HepG2 (cell line): Measurements from ENCODE around the gene ZDHHC11.
"Not testable (repeated sequence)": the region's sequence is repeated elsewhere in the genome, so short reads cannot be mapped to it uniquely, and the experiment has no call there.

Source experiments
- JUNB ChIP-seq: sonication (generic); formaldehyde crosslinking; IDR thresholded peaks from 2 replicates; pipeline ENCODE4 v1.8.0; 2022; ENCODE audit warnings: missing genetic modification reagents, mild to moderate bottlenecking, borderline replicate concordance
- ZBTB33 ChIP-seq: sonication (generic); formaldehyde crosslinking; IDR thresholded peaks from 2 replicates; pipeline ENCODE4 v1.4.0; 2020; ENCODE audit warnings: missing genetic modification reagents

DNA sequence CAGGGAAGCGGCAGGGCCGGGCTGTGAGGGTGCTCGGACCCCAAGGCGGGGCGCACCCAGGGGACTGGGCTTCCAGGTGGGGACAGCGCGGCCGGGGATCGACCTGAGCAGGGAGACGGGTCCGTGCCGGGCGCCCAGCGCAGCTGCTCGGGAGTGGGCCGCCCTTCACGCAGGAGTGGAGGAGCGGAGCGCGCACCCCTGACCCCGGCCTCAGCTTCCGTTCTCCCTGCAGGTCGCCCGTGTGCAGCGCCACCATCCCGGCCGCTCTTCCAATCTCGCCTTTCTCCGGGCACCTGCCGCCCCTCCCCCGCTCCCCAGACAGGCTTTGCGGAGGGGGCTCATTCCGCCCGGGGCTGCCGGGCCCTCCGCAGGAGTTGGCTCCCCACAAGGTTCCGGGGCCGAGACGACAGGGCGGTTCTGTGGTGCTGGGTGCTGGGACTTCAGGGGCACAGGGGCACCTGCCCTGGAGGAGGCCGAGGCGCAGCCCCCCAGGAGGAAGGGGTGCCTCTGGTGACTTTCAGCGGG lies 65.5 kb downstream of the ZDHHC11 start:
- not testable (repeated sequence) for TF ChIP-seq ZBTB33, JUNB (CRISPR knock-in tag)
